ENCODE data around the gene HOXB5. TPM values are rescaled to one million over a fixed set of nuclear protein-coding genes. Genes with fewer than 3 reads are reported as not detected.

HOXB5 gene
- total RNA-seq, 4 donors from 2014 or later = 0.11 to 1.6 (median 0.49) TPM; not detected in 1

- Histone ChIP-seq H3K36me3 (no peaks in the 10 kb centered on the region), H3K9me3 (no peaks in the 10 kb centered on the region), H3K27me3 (peaks cover 47% of the 10 kb centered on the region), H3K4me1 (no peaks in the 10 kb centered on the region), H3K4me3 (replicated peaks in 1 of 3) (peak within 1 kb of the TSS in 2 of 3 donors; percentile 13 to 32), H3K27ac (peak within 1 kb of the TSS; percentile 73 to 78 (median 74))
- WGBS, 2 donors = 22 to 25% methylated on average over 12 of the region's 12 CpGs
- intact Hi-C loops (cut with DNase I) = no loop called here
- DNase-seq = no peak
- TF ChIP-seq, protein P1, sequence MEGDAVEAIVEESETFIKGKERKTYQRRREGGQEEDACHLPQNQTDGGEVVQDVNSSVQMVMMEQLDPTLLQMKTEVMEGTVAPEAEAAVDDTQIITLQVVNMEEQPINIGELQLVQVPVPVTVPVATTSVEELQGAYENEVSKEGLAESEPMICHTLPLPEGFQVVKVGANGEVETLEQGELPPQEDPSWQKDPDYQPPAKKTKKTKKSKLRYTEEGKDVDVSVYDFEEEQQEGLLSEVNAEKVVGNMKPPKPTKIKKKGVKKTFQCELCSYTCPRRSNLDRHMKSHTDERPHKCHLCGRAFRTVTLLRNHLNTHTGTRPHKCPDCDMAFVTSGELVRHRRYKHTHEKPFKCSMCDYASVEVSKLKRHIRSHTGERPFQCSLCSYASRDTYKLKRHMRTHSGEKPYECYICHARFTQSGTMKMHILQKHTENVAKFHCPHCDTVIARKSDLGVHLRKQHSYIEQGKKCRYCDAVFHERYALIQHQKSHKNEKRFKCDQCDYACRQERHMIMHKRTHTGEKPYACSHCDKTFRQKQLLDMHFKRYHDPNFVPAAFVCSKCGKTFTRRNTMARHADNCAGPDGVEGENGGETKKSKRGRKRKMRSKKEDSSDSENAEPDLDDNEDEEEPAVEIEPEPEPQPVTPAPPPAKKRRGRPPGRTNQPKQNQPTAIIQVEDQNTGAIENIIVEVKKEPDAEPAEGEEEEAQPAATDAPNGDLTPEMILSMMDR (IDR thresholded peaks at IDR 0.05) = no peak
- TF ChIP-seq POLR2A (IDR thresholded peaks at IDR 0.05) = no peak
These were observed 48.6 kb downstream of the HOXB5 start, which contains the start of gene HOXB2 for GRCh38 chr17:48545022-48545375. HOXB2 (minus strand) TSS chr17:48545109; CDS start chr17:48544911, 198 bp downstream.

GRCh38 chr17:48544349-48545021 is 49.1 kb downstream of the HOXB5 start:
- Histone ChIP-seq H3K27me3 (peaks cover 42% of the 10 kb centered on the region), H3K36me3 (no peaks in the 10 kb centered on the region), H3K9me3 (no peaks in the 10 kb centered on the region), H3K4me3 (replicated peaks in 1 of 3) (peak overlapping the region in 1 of 3 donors; percentile 32), H3K27ac (peak overlapping the region; percentile 73 to 78 (median 74)), H3K4me1 (no peaks in the 10 kb centered on the region)
- TF ChIP-seq, protein P1 (IDR thresholded peaks at IDR 0.05) = no peak
- TF ChIP-seq POLR2A (IDR thresholded peaks at IDR 0.05) = no peak
- intact Hi-C loops (cut with DNase I) = no loop called here
- 7 to 18% methylated on average over 37 to 38 of the region's 38 CpGs for WGBS, 2 donors
- peak; percentile 16 to 29 for DNase-seq

GRCh38 chr17:48543854-48544348 is 49.7 kb downstream of the HOXB5 start:
- TF ChIP-seq, protein P1 (IDR thresholded peaks at IDR 0.05) = no peak
- no peak for TF ChIP-seq POLR2A (IDR thresholded peaks at IDR 0.05)
- Histone ChIP-seq H3K27ac (peak overlapping the region; percentile 73 to 78 (median 74)), H3K27me3 (peaks cover 39% of the 10 kb centered on the region), H3K9me3 (no peaks in the 10 kb centered on the region), H3K4me1 (no peaks in the 10 kb centered on the region), H3K4me3 (replicated peaks in 1 of 3) (peak overlapping the region in 2 of 3 donors; percentile 13 to 32), H3K36me3 (no peaks in the 10 kb centered on the region)
- intact Hi-C loops (cut with DNase I) = no loop called here
- no peak for DNase-seq
- WGBS, 2 donors = 8% methylated on average over 20 of the region's 20 CpGs

DNA sequence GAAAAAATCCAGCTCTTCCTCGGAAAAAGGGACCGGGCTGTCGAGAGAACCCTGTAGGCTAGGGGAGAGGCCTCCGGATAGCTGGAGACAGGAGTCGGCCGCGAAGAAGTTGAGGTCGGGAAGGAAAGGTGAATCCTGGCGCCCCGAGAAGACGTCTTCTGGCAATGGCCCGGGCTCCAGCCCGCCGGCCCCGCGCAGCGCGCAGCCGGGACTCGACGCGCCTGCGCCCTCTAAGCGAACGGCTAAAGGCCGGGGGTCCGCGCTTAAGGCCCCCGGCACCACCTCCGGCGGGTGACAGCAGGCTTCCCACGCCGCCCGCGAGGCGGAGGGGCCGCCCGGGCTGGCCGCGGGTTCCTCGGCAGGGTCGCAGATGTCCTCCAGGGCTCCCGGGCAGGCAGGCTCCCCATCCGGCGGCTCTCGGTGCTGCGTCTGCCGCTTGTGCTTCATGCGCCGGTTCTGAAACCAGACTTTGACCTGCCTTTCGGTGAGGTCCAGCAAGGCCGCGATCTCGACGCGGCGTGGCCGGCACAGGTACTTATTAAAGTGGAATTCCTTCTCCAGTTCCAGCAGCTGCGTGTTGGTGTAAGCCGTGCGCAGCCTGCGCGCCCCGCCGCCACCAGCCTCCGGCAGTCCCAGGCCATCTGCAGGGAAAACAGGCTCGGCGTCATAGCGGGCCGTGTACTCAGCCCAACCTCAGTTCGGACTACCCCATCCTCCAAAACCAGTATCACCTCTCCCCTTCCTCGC is 50.3 kb downstream of the HOXB5 start:
- Histone ChIP-seq H3K9me3 (no peaks in the 10 kb centered on the region), H3K36me3 (no peaks in the 10 kb centered on the region), H3K4me3 (replicated peaks in 1 of 3) (peak overlapping the region in 2 of 3 donors; percentile 17 to 32), H3K4me1 (no peaks in the 10 kb centered on the region), H3K27me3 (peaks cover 39% of the 10 kb centered on the region), H3K27ac (peak overlapping the region; percentile 73 to 78 (median 74))
- TF ChIP-seq POLR2A (IDR thresholded peaks at IDR 0.05) = no peak
- TF ChIP-seq, protein P1 (IDR thresholded peaks at IDR 0.05) = peak in 1 of 6 experiments; percentile 19
- 0 to 1% methylated on average over 15 to 18 of the region's 72 CpGs for WGBS, 2 donors
- intact Hi-C loops (cut with DNase I) = no loop called here
- peak; percentile 11 to 14 for DNase-seq
